ENCODE measurements around the gene APOL4.

DNA sequence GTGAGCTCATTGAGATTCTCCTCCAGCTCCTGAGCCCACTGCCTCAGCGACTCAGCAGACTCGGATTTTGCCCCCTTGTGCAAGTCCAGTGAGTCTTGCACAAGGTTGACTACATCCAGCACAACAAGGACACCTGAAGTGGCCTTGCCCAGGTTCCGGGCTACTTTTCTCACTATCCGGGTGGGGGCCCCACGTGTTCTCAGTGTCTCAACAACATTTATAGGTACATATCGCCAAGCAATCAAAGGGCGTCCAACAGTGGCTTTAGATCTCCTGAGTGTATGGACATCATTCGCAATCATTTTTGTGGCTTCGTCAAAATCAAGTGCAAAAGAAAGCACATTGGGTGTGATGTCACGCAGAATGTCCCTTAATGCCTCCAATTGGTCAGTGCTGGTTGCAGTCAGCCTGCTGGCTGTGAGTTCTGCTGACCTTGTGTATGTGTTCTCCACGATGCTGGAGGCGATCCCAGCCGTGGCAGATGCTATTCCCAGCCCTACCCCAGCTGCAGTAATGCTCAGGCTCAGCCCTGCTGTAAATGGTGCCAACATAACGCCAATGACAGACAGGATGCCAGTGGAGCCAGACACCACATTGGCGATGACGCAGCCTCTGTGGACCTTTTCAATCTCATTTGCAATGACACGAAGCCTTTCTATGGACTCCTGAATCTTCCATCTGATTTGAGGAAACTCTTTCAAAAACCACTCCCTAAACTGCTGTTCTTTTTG lies 10.3 kb downstream of the APOL4 start:
- TF ChIP-seq, protein P1, sequence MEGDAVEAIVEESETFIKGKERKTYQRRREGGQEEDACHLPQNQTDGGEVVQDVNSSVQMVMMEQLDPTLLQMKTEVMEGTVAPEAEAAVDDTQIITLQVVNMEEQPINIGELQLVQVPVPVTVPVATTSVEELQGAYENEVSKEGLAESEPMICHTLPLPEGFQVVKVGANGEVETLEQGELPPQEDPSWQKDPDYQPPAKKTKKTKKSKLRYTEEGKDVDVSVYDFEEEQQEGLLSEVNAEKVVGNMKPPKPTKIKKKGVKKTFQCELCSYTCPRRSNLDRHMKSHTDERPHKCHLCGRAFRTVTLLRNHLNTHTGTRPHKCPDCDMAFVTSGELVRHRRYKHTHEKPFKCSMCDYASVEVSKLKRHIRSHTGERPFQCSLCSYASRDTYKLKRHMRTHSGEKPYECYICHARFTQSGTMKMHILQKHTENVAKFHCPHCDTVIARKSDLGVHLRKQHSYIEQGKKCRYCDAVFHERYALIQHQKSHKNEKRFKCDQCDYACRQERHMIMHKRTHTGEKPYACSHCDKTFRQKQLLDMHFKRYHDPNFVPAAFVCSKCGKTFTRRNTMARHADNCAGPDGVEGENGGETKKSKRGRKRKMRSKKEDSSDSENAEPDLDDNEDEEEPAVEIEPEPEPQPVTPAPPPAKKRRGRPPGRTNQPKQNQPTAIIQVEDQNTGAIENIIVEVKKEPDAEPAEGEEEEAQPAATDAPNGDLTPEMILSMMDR (IDR thresholded peaks at IDR 0.05; ENCODE audit: low read length) = no peak
- TF ChIP-seq EZH2 (IDR thresholded peaks at IDR 0.05; ENCODE audit: borderline replicate concordance, low read length) = no peak

Measured in OCI-LY1 (cell line).